Type B pancreatic cell (in vitro differentiated cells): ENCODE results near the gene WARS2. TPM values are rescaled to one million over a fixed set of nuclear protein-coding genes. Genes with fewer than 3 reads are reported as not detected.

Experiments used
- DNase-seq: peaks from one replicate; pipeline ENCODE4 v3.0.0; 2021; ENCODE audit warnings: mixed read lengths; ENCODE audit not compliant: unreplicated experiment; ENCODE audit errors: extremely low spot score
- H3K27ac Mint-ChIP-seq: 2 replicates; pipeline ENCODE4 v1.8.0; 2021; ENCODE audit warnings: mild to moderate bottlenecking, mixed read lengths
- H3K27me3 Mint-ChIP-seq: 2 replicates; pipeline ENCODE4 v1.8.0; 2021; ENCODE audit warnings: mixed read lengths
- H3K36me3 Mint-ChIP-seq: 2 replicates; pipeline ENCODE4 v1.8.0; 2021; ENCODE audit warnings: mixed read lengths
- H3K4me1 Mint-ChIP-seq: one replicate; pipeline ENCODE4 v1.8.0; 2021; ENCODE audit warnings: mixed read lengths; ENCODE audit not compliant: unreplicated experiment
- H3K4me3 Mint-ChIP-seq: 2 replicates; pipeline ENCODE4 v1.8.0; 2021; ENCODE audit warnings: mild to moderate bottlenecking, mixed read lengths
- H3K9me3 Mint-ChIP-seq: 2 replicates; pipeline ENCODE4 v1.8.0; 2021; ENCODE audit warnings: mixed read lengths
- total RNA-seq: library from RNA; stranded (reverse); gene quantifications from 2 replicates; pipeline ENCODE4 v1.2.1, GENCODE V29; 2021; ENCODE audit warnings: low replicate concordance
- TF ChIP-seq, protein P1 (sequence below): fragments of 200-600 bp; sonication (generic); conservative IDR thresholded peaks from 2 replicates; pipeline ENCODE4 v1.5.0; 2021; ENCODE audit warnings: antibody characterized with exemption, mild to moderate bottlenecking

The WARS2 gene
- total RNA-seq, 1 donor from 2014 or later: 13.8 TPM

- Mint-ChIP-seq H3K27me3 (no peaks in the 10 kb centered on the region), H3K36me3 (peaks cover 3% of the 10 kb centered on the region), H3K4me3 (no peak overlapping the region), H3K27ac (no peak overlapping the region), H3K9me3 (no peaks in the 10 kb centered on the region), H3K4me1 (no peaks in the 10 kb centered on the region)
- DNase-seq: no peak
- TF ChIP-seq, protein P1, sequence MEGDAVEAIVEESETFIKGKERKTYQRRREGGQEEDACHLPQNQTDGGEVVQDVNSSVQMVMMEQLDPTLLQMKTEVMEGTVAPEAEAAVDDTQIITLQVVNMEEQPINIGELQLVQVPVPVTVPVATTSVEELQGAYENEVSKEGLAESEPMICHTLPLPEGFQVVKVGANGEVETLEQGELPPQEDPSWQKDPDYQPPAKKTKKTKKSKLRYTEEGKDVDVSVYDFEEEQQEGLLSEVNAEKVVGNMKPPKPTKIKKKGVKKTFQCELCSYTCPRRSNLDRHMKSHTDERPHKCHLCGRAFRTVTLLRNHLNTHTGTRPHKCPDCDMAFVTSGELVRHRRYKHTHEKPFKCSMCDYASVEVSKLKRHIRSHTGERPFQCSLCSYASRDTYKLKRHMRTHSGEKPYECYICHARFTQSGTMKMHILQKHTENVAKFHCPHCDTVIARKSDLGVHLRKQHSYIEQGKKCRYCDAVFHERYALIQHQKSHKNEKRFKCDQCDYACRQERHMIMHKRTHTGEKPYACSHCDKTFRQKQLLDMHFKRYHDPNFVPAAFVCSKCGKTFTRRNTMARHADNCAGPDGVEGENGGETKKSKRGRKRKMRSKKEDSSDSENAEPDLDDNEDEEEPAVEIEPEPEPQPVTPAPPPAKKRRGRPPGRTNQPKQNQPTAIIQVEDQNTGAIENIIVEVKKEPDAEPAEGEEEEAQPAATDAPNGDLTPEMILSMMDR: no peak
These were observed 88.2 kb downstream of the WARS2 start for GRCh38 chr1:119052267-119052666.

DNA sequence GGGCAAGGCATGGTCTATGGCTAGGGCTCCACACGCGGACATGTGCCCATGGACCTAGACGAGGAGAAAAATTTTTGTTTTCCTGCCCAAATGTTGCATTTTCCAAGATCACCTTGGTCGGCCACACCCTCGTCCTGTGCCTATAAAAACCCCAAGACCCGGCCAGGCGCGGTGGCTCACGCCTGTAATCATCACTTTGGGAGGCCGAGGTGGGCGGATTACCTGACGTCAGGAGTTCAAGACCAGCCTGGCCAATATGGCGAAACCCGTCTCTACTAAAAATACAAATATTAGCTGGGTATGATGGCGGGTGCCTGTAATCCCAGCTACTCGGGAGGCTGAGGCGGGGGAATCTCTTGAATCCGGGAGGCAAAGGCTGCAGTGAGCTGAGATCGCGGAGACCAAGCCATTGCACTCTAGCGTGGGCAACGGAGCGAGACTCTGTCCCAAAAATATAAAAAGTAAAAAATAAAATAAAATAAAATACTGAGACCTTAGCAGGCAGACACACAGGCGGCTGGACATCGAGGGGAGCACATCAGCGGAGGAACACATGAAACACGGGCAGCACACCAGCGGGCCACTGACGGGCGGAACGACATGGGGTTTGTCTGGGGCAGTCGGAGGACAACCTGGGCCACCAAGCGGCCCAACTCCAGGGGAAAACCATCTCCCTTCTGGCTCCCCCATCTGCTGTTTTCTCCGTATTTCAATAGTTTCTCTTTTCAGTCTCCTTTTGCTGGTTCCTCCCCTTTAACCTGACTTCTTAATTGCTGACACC lies 91.6 kb downstream of the WARS2 start:
- TF ChIP-seq, protein P1: no peak
- no peaks in the 10 kb centered on the region for H3K27me3 Mint-ChIP-seq
- H3K27ac Mint-ChIP-seq: no peak overlapping the region
- peaks cover under 1% of the 10 kb centered on the region for H3K36me3 Mint-ChIP-seq
- no peaks in the 10 kb centered on the region for H3K9me3 Mint-ChIP-seq
- peaks cover 4% of the 10 kb centered on the region for H3K4me1 Mint-ChIP-seq
- no peak overlapping the region for H3K4me3 Mint-ChIP-seq
- no peak for DNase-seq

GRCh38 chr1:119046785-119047438 lies 93.5 kb downstream of the WARS2 start:
- DNase-seq: no peak
- TF ChIP-seq, protein P1: no peak
- H3K27ac Mint-ChIP-seq: no peak overlapping the region
- no peaks in the 10 kb centered on the region for H3K27me3 Mint-ChIP-seq
- H3K4me3 Mint-ChIP-seq: no peak overlapping the region
- no peaks in the 10 kb centered on the region for H3K9me3 Mint-ChIP-seq
- peaks cover 4% of the 10 kb centered on the region for H3K4me1 Mint-ChIP-seq
- peaks cover 6% of the 10 kb centered on the region for H3K36me3 Mint-ChIP-seq

DNA sequence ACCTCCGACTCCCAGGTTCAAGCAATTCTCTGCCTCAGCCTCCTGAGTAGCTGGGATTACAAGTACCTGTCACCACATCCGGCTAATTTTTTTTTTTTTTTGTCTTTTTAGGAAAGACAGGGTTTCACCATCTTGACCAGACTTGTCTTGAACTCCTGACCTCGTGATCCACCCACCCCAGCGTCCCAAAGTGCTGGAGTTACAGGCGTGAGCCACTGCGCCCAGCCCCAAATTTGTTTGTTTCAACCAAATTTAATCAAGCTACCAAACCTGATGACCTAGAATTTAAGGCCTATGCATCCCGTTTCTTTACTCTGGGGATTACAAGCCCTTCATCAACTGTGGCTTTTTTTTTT lies 94.0 kb downstream of the WARS2 start:
- H3K36me3 Mint-ChIP-seq: peaks cover 6% of the 10 kb centered on the region
- DNase-seq: no peak
- no peaks in the 10 kb centered on the region for H3K27me3 Mint-ChIP-seq
- no peak overlapping the region for H3K4me3 Mint-ChIP-seq
- no peak overlapping the region for H3K27ac Mint-ChIP-seq
- TF ChIP-seq, protein P1: no peak
- H3K9me3 Mint-ChIP-seq: no peaks in the 10 kb centered on the region
- H3K4me1 Mint-ChIP-seq: peaks cover 4% of the 10 kb centered on the region

DNA sequence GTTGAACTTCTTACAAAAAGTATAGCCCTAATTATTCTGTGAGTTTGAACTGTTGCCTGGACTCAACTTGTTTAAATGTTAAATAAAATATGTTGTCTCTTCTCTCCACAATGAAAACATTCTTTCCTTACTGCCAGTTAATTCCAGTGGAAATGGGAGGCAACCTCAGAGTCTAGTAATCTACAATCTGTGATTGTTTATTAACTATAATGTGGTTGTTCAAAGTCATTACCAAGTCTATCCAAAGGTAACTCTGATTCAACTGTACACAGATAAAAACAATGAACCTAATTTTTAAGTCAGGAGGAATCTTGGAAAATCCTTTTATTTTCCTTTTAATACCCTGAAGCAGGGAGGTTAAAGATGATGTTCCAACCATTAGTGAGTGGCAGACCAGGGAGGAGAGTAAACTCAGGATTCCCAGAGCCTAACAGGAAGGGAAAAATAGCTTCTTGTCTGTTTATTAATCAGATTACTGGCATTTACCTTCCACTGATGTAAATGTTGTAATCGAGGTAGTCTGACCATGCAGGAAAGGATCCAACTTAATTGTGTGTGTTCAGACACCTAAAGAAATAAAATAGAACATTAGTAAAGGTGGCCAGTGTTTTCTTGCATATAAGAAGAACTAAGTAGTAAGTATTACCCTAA lies 95.2 kb downstream of the WARS2 start:
- no peak for DNase-seq
- Mint-ChIP-seq H3K36me3 (peaks cover 6% of the 10 kb centered on the region), H3K4me3 (no peak overlapping the region), H3K9me3 (no peaks in the 10 kb centered on the region), H3K27me3 (no peaks in the 10 kb centered on the region), H3K4me1 (peaks cover 4% of the 10 kb centered on the region), H3K27ac (no peak overlapping the region)
- TF ChIP-seq, protein P1: no peak
